SK-N-SH (cell line): ENCODE results near the gene SPATA32. TPM values are rescaled to one million over a fixed set of nuclear protein-coding genes. Genes with fewer than 3 reads are reported as not detected.

Experiments
- CTCF ChIA-PET: fragments of 300-600, 350-600 bp; formaldehyde crosslinking; extraction: SDS; loops from one replicate; lab custom pipeline; 2021; lab: Yijun Ruan, JAX
- POLR2A ChIA-PET: fragments of 350-600 bp; sonication (Branson Sonifier 250); formaldehyde crosslinking; extraction: SDS; loops from one replicate; lab custom pipeline; 2020; ENCODE audit warnings: antibody characterized with exemption, inconsistent platforms; lab: Yijun Ruan, JAX
- DNase-seq: peaks from one replicate; pipeline ENCODE4 v3.0.0; 2012
- H2AFZ ChIP-seq: fragments of 200-600 bp; sonication (generic); 2 replicates; pipeline ENCODE4 v1.8.1; 2016; ENCODE audit warnings: antibody characterized with exemption, mild to moderate bottlenecking, low read depth
- H3F3A ChIP-seq: fragments of 200-600 bp; sonication (generic); replicated peaks from 2 replicates; pipeline ENCODE3; 2016; ENCODE audit warnings: antibody characterized with exemption, mild to moderate bottlenecking; ENCODE audit not compliant: insufficient read depth
- H3K27ac ChIP-seq, 2 experiments: fragments of 200-500 bp in 1 of 2; fragments of 200-600 bp in 1 of 2; sonication (Bioruptor generic) in 1 of 2; sonication (generic), shearing (Covaris generic) in 1 of 2; 2 replicates each; pipeline versions ENCODE4 v1.5.1 to v1.6.1; 2014 to 2016; ENCODE audit warnings: low read depth in 2 of 2, inconsistent platforms in 1 of 2, low read length in 1 of 2, mild to moderate bottlenecking in 1 of 2, mixed read lengths in 1 of 2
- H3K27me3 ChIP-seq: fragments of 200-600 bp; sonication (generic), shearing (Covaris generic); 2 replicates; pipeline ENCODE4 v1.6.1; 2016; ENCODE audit warnings: mixed run types; ENCODE audit not compliant: insufficient read depth
- H3K36me3 ChIP-seq, 2 experiments: fragments of 200-500 bp in 1 of 2; fragments of 200-600 bp in 1 of 2; sonication (Bioruptor generic) in 1 of 2; sonication (generic) in 1 of 2; replicated peaks in 1 of 2; 2 replicates each; pipeline versions ENCODE3 to v1.5.1; 2014 to 2016; ENCODE audit warnings: low read length in 1 of 2, mild to moderate bottlenecking in 1 of 2; ENCODE audit not compliant: insufficient read depth in 2 of 2, control insufficient read depth in 1 of 2
- H3K4me1 ChIP-seq, 2 experiments: fragments of 200-500 bp in 1 of 2; fragments of 200-600 bp in 1 of 2; sonication (Bioruptor generic) in 1 of 2; sonication (generic), shearing (Covaris generic) in 1 of 2; 2 replicates each; pipeline versions ENCODE4 v1.5.1 to v1.6.1; 2014 to 2016; ENCODE audit warnings: low read depth in 1 of 2, low read length in 1 of 2, mixed run types in 1 of 2; ENCODE audit not compliant: insufficient read depth in 2 of 2, control insufficient read depth in 1 of 2
- H3K4me2 ChIP-seq: fragments of 200-600 bp; sonication (generic), shearing (Covaris generic); 2 replicates; pipeline ENCODE4 v1.6.1; 2017; ENCODE audit warnings: mixed run types
- H3K4me3 ChIP-seq, 2 experiments: fragments of 200-500 bp in 1 of 2; fragments of 200-600 bp in 1 of 2; sonication (Bioruptor generic) in 1 of 2; sonication (generic), shearing (Covaris generic) in 1 of 2; 2 replicates each; pipeline versions ENCODE4 v1.5.1 to v1.8.1; 2014 to 2016; ENCODE audit warnings: low read depth in 2 of 2, inconsistent platforms in 1 of 2, low read length in 1 of 2, mild to moderate bottlenecking in 1 of 2, mixed read lengths in 1 of 2, moderate library complexity in 1 of 2
- H3K79me2 ChIP-seq: fragments of 200-600 bp; sonication (generic); 2 replicates; pipeline ENCODE4 v1.8.1; 2017; ENCODE audit warnings: mild to moderate bottlenecking; ENCODE audit not compliant: insufficient read depth
- H3K9ac ChIP-seq: fragments of 200-600 bp; sonication (generic); 2 replicates; pipeline ENCODE4 v1.6.1; 2017; ENCODE audit warnings: mixed run types
- H3K9me2 ChIP-seq: fragments of 200-600 bp; sonication (generic); 2 replicates; pipeline ENCODE4 v1.6.1; 2017; ENCODE audit warnings: mixed run types
- H3K9me3 ChIP-seq: fragments of 200-600 bp; sonication (generic); 2 replicates; pipeline ENCODE4 v1.6.1; 2017; ENCODE audit warnings: mixed run types, mild to moderate bottlenecking, moderate library complexity
- H4K20me1 ChIP-seq: fragments of 200-600 bp; sonication (generic); 2 replicates; pipeline ENCODE4 v1.6.1; 2017; ENCODE audit warnings: mild to moderate bottlenecking, mixed run types; ENCODE audit not compliant: insufficient read depth
- ELF1 ChIP-seq: IDR thresholded peaks from 2 replicates; pipeline ENCODE4 v1.4.0; 2012
- EZH2phosphoT487 ChIP-seq: fragments of 200-600 bp; sonication (generic); IDR thresholded peaks from 2 replicates; pipeline ENCODE4 v1.6.1; 2017; ENCODE audit warnings: low read depth, mixed run types, mild to moderate bottlenecking, antibody characterized with exemption, moderate library complexity, borderline replicate concordance
- FOSL2 ChIP-seq: IDR thresholded peaks from 2 replicates; pipeline ENCODE4 v1.4.0; 2012; ENCODE audit warnings: low read depth, mild to moderate bottlenecking, moderate library complexity, borderline replicate concordance
- FOXJ3 ChIP-seq: sonication (generic); formaldehyde crosslinking; IDR thresholded peaks from 2 replicates; pipeline ENCODE4 v1.5.1; 2020; ENCODE audit warnings: mild to moderate bottlenecking, missing genetic modification reagents
- FOXM1 ChIP-seq: IDR thresholded peaks from 2 replicates; pipeline ENCODE4 v1.4.0; 2012; ENCODE audit warnings: low read depth, mild to moderate bottlenecking
- GABPA ChIP-seq: IDR thresholded peaks from 2 replicates; pipeline ENCODE4 v1.4.0; 2012; ENCODE audit warnings: low read depth, mild to moderate bottlenecking
- IRF3 ChIP-seq: fragments of 150-350 bp; IDR thresholded peaks from 2 replicates; pipeline ENCODE4 v1.6.1; 2016; ENCODE audit warnings: mild to moderate bottlenecking, low read depth, low read length
- JUND ChIP-seq: IDR thresholded peaks from 2 replicates; pipeline ENCODE4 v1.4.0; 2012
- NFIC ChIP-seq: IDR thresholded peaks from 2 replicates; pipeline ENCODE4 v1.4.0; 2012; ENCODE audit warnings: borderline replicate concordance
- NRF1 ChIP-seq: IDR thresholded peaks from 2 replicates; pipeline ENCODE4 v1.6.1; 2012; ENCODE audit warnings: low read depth, mild to moderate bottlenecking, low read length
- POLR2AphosphoS5 ChIP-seq: IDR thresholded peaks from 2 replicates; pipeline ENCODE4 v1.6.1; 2012; ENCODE audit warnings: low read depth, low read length
- RAD21 ChIP-seq: IDR thresholded peaks from 2 replicates; pipeline ENCODE4 v1.6.1; 2012; ENCODE audit warnings: mild to moderate bottlenecking, low read length
- RCOR1 ChIP-seq: fragments of 150-350 bp; IDR thresholded peaks from 2 replicates; pipeline ENCODE4 v1.6.1; 2017; ENCODE audit warnings: antibody characterized with exemption, low read length
- RFX5 ChIP-seq: IDR thresholded peaks from 2 replicates; pipeline ENCODE4 v1.6.1; 2012; ENCODE audit warnings: mild to moderate bottlenecking, improper control_type of control experiment, low read length
- RXRA ChIP-seq: IDR thresholded peaks from 2 replicates; pipeline ENCODE4 v1.4.0; 2012; ENCODE audit warnings: low read depth, mild to moderate bottlenecking, borderline replicate concordance
- SMC3 ChIP-seq: IDR thresholded peaks from 2 replicates; pipeline ENCODE4 v1.6.1; 2012; ENCODE audit warnings: low read depth, low read length, improper control_type of control experiment
- TAF1 ChIP-seq: IDR thresholded peaks from 2 replicates; pipeline ENCODE4 v1.6.1; 2012; ENCODE audit warnings: low read depth, mild to moderate bottlenecking, low read length, moderate library complexity, borderline replicate concordance
- TCF12 ChIP-seq: IDR thresholded peaks from 2 replicates; pipeline ENCODE4 v1.4.0; 2012
- TEAD4 ChIP-seq: IDR thresholded peaks from 2 replicates; pipeline ENCODE4 v1.4.0; 2012; ENCODE audit warnings: mild to moderate bottlenecking, borderline replicate concordance; ENCODE audit not compliant: insufficient read depth
- WGBS: methylation state at CpG from one replicate; pipeline ENCODE4 v1.1.6; 2017; ENCODE audit warnings: low lambda C conversion rate; 5-methylcytosine and 5-hydroxymethylcytosine counted together
- polyA plus RNA-seq, 3 experiments: library from polyadenylated mRNA; depleted of rRNA; stranded (reverse); fragments of >200 nt; gene quantifications; 2 replicates each; pipeline ENCODE4 v1.2.3, GENCODE V29; 2012
- TF ChIP-seq, protein P1 (sequence below): IDR thresholded peaks from 2 replicates; pipeline ENCODE4 v1.4.0; 2012; ENCODE audit warnings: low read depth
- TF ChIP-seq, protein P2 (sequence below): IDR thresholded peaks from 2 replicates; pipeline ENCODE4; 2012

SPATA32 gene
- polyA plus RNA-seq, 1 of the 3 experiments (the other 2 are of a cell fraction): not detected

GRCh38 chr17:45287526-45288500, 25.9 kb upstream of the SPATA32 start (continued):
- no peak for TF ChIP-seq RXRA
- peak; percentile 17; the same call in 1 of the 2 replicates for TF ChIP-seq RAD21
- TF ChIP-seq EZH2phosphoT487: no peak
- TF ChIP-seq TCF12: peak; percentile 62
- no peak for TF ChIP-seq NRF1
- TF ChIP-seq FOXM1: no peak
- no peak for TF ChIP-seq TAF1
- TF ChIP-seq, protein P1, sequence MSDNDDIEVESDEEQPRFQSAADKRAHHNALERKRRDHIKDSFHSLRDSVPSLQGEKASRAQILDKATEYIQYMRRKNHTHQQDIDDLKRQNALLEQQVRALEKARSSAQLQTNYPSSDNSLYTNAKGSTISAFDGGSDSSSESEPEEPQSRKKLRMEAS: no peak

- peaks cover 0 to 53% of the 10 kb centered on the region in 2 experiments; a peak in 2 of 4 replicates for H3K4me1 ChIP-seq
- no peaks in the 10 kb centered on the region for H3K27me3 ChIP-seq
- ChIA-PET CTCF (interaction anchor here (1.2 to 3.3 kb wide), 6 partner anchors 9 to 99 kb away, joined by 3 to 17 read pairs (median 9); no protein-coding TSS in a partner anchor), POLR2A (no interaction called here)
- 81% methylated on average over 3 of the region's 5 CpGs for WGBS
- no peak for DNase-seq
- no peak overlapping the region for H2AFZ ChIP-seq
- no peak for TF ChIP-seq RXRA
- H3K36me3 ChIP-seq: peaks cover 63 to 64% of the 10 kb centered on the region in 2 experiments
- peaks cover 9% of the 10 kb centered on the region for H3F3A ChIP-seq
- peaks cover 36% of the 10 kb centered on the region for H3K79me2 ChIP-seq
- no peak overlapping the region for H3K4me2 ChIP-seq
- peaks cover 20% of the 10 kb centered on the region for H4K20me1 ChIP-seq
- H3K4me3 ChIP-seq: no peak overlapping the region
- H3K9me3 ChIP-seq: no peaks in the 10 kb centered on the region
- H3K9ac ChIP-seq: no peak overlapping the region
- H3K27ac ChIP-seq: peak overlapping the region in 1 of 2 experiments; percentile 18; a peak in 1 of 4 replicates
- H3K9me2 ChIP-seq: no peaks in the 10 kb centered on the region
These were observed 24.4 kb upstream of the SPATA32 start for GRCh38 chr17:45286286-45286685.

DNA sequence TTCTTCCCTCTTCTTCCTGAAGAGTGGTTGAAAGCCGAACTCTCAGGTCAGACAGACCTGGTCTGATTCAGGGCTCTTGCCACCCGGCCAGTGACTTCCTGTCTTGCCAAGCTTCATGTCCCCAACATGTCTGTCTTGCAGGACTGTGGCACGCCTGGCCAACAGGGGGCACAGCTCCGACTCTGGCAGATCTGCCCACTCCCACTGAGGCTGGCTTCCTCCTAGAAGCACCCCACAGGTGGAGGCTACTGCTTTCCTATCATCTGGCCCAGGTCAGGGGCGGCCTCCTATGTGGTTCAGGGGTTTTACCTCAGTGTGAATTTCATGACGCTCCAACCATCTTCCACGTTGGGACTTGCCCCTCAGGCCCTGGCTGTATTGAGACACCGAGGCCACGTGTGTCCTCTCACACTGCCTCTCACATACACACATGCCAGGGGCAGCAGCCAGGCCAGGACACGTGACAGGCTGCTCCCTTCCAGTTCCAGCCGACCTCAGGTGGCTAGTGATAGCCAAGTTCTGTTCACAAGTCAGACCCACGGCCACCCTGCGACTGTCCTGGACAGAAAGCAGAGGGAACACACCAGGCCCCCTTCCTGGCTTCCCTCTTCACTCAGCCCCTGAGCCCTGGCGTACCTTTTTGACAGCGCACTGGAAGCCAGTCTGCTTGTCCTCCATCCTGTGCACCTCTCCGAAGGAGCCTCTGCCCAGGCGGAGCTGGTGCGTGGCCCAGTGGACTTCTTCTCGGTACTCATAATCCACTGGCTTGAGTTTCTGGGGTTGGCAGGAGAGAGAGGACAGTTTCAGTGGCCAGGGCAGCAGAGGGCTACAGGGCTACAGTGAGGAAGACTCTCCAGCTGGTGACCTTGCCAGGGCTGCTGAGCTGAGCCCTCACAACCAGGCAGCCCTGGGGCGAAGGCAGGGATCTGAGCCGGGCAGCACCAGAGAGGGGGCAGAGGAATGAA, 22.6 kb upstream of the SPATA32 start:
- no peak overlapping the region for H3K9ac ChIP-seq
- H4K20me1 ChIP-seq: 0 out of 2 replicates have a peak, but pooled peaks cover 3% of the 10 kb centered on the region
- peaks cover 0 to 36% of the 10 kb centered on the region in 2 experiments; a peak in 2 of 4 replicates for H3K4me1 ChIP-seq
- WGBS: 89% methylated on average over 18 of the region's 21 CpGs
- H3K4me2 ChIP-seq: no peak overlapping the region
- no peak overlapping the region for H3K4me3 ChIP-seq
- no peak overlapping the region; a peak in 1 of 4 replicates for H3K27ac ChIP-seq
- no peak for DNase-seq
- H3F3A ChIP-seq: peaks cover 22% of the 10 kb centered on the region
- H3K9me2 ChIP-seq: no peaks in the 10 kb centered on the region
- H3K79me2 ChIP-seq: peaks cover 18% of the 10 kb centered on the region
- H3K9me3 ChIP-seq: no peaks in the 10 kb centered on the region
- H2AFZ ChIP-seq: no peak overlapping the region
- peaks cover 54 to 60% of the 10 kb centered on the region in 2 experiments for H3K36me3 ChIP-seq
- CTCF ChIA-PET: interaction anchor here (0.6 to 3.3 kb wide), 11 partner anchors 15 to 1432 kb away, joined by 3 to 17 read pairs (median 3); partner anchors contain the start of gene MAP3K14
- H3K27me3 ChIP-seq: no peaks in the 10 kb centered on the region
- POLR2A ChIA-PET: no interaction called here
- TF ChIP-seq RCOR1 (no peak), TAF1 (no peak), NRF1 (no peak), TEAD4 (no peak), GABPA (no peak), RFX5 (no peak), FOXJ3 (no peak), JUND (no peak), SMC3 (peak; percentile 20; the same call in 1 of the 2 replicates), ELF1 (no peak), POLR2AphosphoS5 (no peak), NFIC (no peak), IRF3 (no peak), RXRA (no peak), FOSL2 (no peak)
- TF ChIP-seq, protein P2, sequence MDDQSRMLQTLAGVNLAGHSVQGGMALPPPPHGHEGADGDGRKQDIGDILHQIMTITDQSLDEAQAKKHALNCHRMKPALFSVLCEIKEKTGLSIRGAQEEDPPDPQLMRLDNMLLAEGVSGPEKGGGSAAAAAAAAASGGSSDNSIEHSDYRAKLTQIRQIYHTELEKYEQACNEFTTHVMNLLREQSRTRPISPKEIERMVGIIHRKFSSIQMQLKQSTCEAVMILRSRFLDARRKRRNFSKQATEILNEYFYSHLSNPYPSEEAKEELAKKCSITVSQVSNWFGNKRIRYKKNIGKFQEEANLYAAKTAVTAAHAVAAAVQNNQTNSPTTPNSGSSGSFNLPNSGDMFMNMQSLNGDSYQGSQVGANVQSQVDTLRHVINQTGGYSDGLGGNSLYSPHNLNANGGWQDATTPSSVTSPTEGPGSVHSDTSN: no peak
